ENCODE measurements around the gene ST3GAL4.

ST3GAL4 gene

DNA sequence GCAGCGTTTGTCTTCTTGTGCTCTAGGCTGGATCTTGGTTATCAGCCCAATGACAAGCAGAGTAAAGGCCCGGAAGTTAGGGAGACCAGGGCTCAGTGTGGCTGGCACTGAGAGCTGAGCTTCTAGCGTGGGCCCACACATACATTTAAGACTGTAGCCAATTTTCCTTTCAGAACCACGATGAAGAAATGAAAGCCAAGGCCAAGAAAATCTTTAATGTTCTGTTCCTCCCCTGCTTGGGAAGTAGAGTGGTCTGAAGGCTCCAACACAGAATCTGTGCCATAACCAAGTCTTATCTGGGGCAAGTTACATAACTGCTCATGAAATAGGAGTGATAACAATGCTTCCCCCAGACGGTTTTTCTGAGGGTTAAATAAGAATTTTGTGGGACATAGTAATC, 4.7 kb upstream of the ST3GAL4 start:
- TF ChIP-seq, protein P1, sequence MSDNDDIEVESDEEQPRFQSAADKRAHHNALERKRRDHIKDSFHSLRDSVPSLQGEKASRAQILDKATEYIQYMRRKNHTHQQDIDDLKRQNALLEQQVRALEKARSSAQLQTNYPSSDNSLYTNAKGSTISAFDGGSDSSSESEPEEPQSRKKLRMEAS (IDR thresholded peaks at IDR 0.05): no peak
- TF ChIP-seq NFIC (IDR thresholded peaks at IDR 0.05): no peak
- TF ChIP-seq TCF12 (IDR thresholded peaks at IDR 0.05; ENCODE audit: low read depth): no peak
- TF ChIP-seq CREB1 (IDR thresholded peaks at IDR 0.05; ENCODE audit: low read depth): no peak
- no peak for TF ChIP-seq TAF1 (IDR thresholded peaks at IDR 0.05; ENCODE audit: low read depth)
- TF ChIP-seq EP300 (IDR thresholded peaks at IDR 0.05; ENCODE audit: borderline replicate concordance): no peak
- no peak for TF ChIP-seq YY1 (IDR thresholded peaks at IDR 0.05; ENCODE audit: low read depth)
- TF ChIP-seq REST (IDR thresholded peaks at IDR 0.05; ENCODE audit: low read depth): no peak
- no peak for TF ChIP-seq TEAD4 (IDR thresholded peaks at IDR 0.05)
- no peak for TF ChIP-seq FOXM1 (IDR thresholded peaks at IDR 0.05; ENCODE audit: borderline replicate concordance, low read depth)
- TF ChIP-seq RAD21 (IDR thresholded peaks at IDR 0.05; ENCODE audit: low read depth): no peak
- no peak for TF ChIP-seq CEBPB (IDR thresholded peaks at IDR 0.05)
- TF ChIP-seq, protein P2, sequence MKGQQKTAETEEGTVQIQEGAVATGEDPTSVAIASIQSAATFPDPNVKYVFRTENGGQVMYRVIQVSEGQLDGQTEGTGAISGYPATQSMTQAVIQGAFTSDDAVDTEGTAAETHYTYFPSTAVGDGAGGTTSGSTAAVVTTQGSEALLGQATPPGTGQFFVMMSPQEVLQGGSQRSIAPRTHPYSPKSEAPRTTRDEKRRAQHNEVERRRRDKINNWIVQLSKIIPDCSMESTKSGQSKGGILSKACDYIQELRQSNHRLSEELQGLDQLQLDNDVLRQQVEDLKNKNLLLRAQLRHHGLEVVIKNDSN (IDR thresholded peaks at IDR 0.05): no peak
- TF ChIP-seq ZBTB7A (IDR thresholded peaks at IDR 0.05; ENCODE audit: low read depth): no peak
- no peak for TF ChIP-seq EGR1 (IDR thresholded peaks at IDR 0.05)

DNA sequence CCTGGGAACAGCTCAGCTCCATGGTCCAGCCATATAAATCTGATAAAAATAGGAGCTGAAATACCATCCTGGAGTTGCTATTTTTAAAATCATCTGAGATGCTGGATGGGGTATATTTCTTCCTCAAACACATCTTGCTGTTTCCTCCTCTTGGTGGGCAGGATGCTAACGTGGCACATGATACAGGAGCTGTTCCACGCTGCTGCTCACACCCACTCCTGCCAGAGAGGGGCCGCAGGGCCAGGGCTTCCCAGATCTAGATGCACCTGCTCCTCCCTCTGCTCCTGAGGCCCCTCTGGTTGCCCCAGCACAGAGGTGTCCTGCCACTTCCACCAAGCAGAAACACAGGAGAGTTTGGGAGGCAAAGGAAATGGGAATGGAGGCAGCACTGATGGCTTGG, 3.3 kb upstream of the ST3GAL4 start:
- TF ChIP-seq TEAD4 (IDR thresholded peaks at IDR 0.05) (no peak), REST (IDR thresholded peaks at IDR 0.05; ENCODE audit: low read depth) (no peak), RAD21 (IDR thresholded peaks at IDR 0.05; ENCODE audit: low read depth) (no peak), YY1 (IDR thresholded peaks at IDR 0.05; ENCODE audit: low read depth) (no peak), ZBTB7A (IDR thresholded peaks at IDR 0.05; ENCODE audit: low read depth) (no peak), TAF1 (IDR thresholded peaks at IDR 0.05; ENCODE audit: low read depth) (no peak)

DNA sequence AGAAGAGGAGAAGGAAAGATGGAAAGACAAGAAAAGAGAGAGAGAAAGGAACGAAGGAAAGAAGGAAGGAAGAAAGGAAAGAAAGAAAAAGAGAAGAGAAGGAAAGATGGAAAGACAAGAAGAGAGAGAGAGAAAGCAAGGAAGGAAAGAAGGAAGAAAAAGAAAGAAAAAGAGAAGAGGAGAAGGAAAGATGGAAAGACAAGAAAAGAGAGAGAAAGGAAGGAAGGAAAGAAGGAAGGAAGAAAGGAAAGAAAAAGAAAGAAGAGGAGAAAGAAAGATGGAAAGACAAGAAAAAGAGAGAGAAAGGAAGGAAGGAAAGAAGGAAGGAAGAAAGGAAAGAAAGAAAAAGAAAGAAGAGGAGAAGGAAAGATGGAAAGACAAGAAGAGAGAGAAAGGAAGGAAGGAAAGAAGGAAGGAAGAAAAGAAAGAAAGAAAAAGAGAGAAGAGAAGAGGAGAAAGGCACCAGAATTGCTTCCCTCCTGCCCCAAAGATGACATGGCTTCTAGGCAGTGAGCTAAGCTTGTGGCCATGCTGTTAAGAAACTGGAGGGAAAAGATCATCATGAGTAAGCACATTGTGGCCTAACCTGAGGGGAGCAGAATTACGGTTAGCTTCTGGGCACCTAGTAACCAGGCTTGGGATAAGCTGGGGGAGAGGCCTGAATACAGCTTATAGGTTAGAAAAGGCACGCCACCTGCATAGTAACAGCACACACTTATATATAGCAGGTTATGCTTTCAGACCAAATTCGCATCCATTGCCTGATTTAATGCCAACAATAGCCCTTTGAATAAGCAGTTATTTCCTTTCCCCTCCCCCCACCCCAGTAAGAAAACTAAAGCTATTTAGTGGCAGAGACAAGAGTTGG, 2.3 kb upstream of the ST3GAL4 start:
- no peak for TF ChIP-seq YY1 (IDR thresholded peaks at IDR 0.05; ENCODE audit: low read depth)
- TF ChIP-seq, protein P1 (IDR thresholded peaks at IDR 0.05): peak; percentile 45
- TF ChIP-seq, protein P2 (IDR thresholded peaks at IDR 0.05): no peak

- TF ChIP-seq TCF12 (IDR thresholded peaks at IDR 0.05; ENCODE audit: low read depth): no peak
Observed at GRCh38 chr11:126354631-126355323, 709 bp upstream of the ST3GAL4 start.

GRCh38 chr11:126355926-126356897, 726 bp downstream of the ST3GAL4 start:
- TF ChIP-seq, protein P2 (IDR thresholded peaks at IDR 0.05): no peak
- TF ChIP-seq RAD21 (IDR thresholded peaks at IDR 0.05; ENCODE audit: low read depth) (no peak), ZBTB7A (IDR thresholded peaks at IDR 0.05; ENCODE audit: low read depth) (peak; percentile 64; the same call in 1 of the 2 replicates)

All from Ishikawa (cell line).